ENCODE data around the gene MYL10.

DNA sequence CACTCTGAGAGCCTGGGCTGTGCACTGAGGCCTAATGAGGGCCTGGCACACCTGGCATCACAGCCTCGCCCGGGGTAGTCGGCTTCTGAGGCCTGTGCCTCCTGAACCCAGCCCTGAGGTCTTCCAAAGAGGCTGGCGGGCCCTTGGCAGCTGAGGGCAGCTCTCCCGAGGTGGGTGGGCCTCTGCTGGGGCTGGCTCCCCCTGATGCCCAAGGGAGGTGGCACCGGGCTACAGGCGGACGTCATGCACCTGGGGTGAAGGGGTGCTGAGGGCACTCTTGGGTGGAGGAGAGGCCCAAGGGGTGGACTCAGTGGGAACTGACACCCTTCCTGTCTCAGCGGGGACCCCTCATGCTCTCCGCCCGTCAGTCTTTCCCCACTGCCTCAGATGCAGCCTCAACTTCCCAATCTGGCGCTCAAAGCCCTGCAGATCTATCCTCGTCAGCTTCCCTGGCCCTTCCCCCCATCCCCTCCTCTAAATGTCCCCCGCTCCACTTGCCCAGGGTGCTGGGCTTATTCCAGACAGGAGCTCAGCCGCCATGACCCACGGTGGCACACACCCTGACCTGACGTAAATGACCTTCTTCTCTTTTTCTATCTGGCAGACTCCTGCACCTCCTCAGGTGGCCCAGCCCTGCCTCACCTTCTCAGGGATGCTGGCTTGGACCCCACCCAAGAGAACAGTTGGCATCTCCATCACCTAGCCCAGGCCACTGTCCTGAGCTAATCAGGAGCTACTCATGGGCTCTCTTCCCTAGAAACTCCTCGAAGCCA is 38.2 kb downstream of the MYL10 start:
- TF ChIP-seq POLR2AphosphoS5 (IDR thresholded peaks at IDR 0.05; ENCODE audit: low read depth), result no peak
- TF ChIP-seq, protein P1, sequence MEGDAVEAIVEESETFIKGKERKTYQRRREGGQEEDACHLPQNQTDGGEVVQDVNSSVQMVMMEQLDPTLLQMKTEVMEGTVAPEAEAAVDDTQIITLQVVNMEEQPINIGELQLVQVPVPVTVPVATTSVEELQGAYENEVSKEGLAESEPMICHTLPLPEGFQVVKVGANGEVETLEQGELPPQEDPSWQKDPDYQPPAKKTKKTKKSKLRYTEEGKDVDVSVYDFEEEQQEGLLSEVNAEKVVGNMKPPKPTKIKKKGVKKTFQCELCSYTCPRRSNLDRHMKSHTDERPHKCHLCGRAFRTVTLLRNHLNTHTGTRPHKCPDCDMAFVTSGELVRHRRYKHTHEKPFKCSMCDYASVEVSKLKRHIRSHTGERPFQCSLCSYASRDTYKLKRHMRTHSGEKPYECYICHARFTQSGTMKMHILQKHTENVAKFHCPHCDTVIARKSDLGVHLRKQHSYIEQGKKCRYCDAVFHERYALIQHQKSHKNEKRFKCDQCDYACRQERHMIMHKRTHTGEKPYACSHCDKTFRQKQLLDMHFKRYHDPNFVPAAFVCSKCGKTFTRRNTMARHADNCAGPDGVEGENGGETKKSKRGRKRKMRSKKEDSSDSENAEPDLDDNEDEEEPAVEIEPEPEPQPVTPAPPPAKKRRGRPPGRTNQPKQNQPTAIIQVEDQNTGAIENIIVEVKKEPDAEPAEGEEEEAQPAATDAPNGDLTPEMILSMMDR (conservative IDR thresholded peaks at IDR 0.05; ENCODE audit: low read depth in 2 of 2), result no peak
- TF ChIP-seq CREB1 (CRISPR knock-in tag; IDR thresholded peaks at IDR 0.05; ENCODE audit: low read depth), result no peak
- no peak for TF ChIP-seq EZH2phosphoT487 (IDR thresholded peaks at IDR 0.05; ENCODE audit: unreplicated experiment)
- no peak for TF ChIP-seq EZH2 (IDR thresholded peaks at IDR 0.05; ENCODE audit: low read depth, unreplicated experiment)
- TF ChIP-seq JUNB (IDR thresholded peaks at IDR 0.05; ENCODE audit: unreplicated experiment), result no peak
- TF ChIP-seq, protein P2, sequence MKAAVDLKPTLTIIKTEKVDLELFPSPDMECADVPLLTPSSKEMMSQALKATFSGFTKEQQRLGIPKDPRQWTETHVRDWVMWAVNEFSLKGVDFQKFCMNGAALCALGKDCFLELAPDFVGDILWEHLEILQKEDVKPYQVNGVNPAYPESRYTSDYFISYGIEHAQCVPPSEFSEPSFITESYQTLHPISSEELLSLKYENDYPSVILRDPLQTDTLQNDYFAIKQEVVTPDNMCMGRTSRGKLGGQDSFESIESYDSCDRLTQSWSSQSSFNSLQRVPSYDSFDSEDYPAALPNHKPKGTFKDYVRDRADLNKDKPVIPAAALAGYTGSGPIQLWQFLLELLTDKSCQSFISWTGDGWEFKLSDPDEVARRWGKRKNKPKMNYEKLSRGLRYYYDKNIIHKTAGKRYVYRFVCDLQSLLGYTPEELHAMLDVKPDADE (IDR thresholded peaks at IDR 0.05), result no peak

All from GM23338 (cell line).